ENCODE data around the gene SPOCK3. TPM values are rescaled to one million over a fixed set of nuclear protein-coding genes. Genes with fewer than 3 reads are reported as not detected.
"Not testable (repeated sequence)": the region's sequence is repeated elsewhere in the genome, so short reads cannot be mapped to it uniquely, and the experiment has no call there.

The SPOCK3 gene
- total and polyA plus RNA-seq, 3 experiments from 2014 or later, result not detected

DNA sequence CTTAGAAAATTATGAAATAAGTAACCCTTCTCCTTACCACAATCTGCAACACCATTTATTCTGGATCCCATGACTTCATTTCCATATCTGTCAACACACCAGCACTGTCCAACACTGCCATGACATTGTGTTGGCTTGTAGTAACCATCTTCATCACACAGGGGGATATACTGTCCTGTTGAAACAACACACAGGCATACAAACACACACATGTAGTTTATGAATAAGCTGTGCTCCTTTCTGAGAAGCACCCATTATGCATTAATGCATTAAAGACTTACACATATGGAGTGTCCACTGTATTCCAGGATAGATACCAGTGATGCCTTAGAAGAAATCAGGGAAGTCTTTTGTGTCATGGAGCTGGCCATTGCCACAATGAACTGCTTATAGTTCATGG is 496.9 kb downstream of the SPOCK3 start:
- no peak for DNase-seq
- no peak overlapping the region for H3K4me3 ChIP-seq (ENCODE audit: low read length)
- H3K36me3 Mint-ChIP-seq, result no peaks in the 10 kb centered on the region
- no peak overlapping the region for H3K27ac Mint-ChIP-seq
- CTCF ChIA-PET, result no interaction called here
- no peaks in the 10 kb centered on the region for H3K27me3 Mint-ChIP-seq
- no peaks in the 10 kb centered on the region for H3K27me3 ChIP-seq (ENCODE audit: insufficient read depth, low read length, poor library complexity, severe bottlenecking)
- no peaks in the 10 kb centered on the region for H3K4me1 ChIP-seq (ENCODE audit: insufficient read depth, low read length)
- no peak overlapping the region for H3K27ac ChIP-seq (ENCODE audit: low read depth, low read length)
- POLR2A ChIA-PET, result no interaction called here
- H3K4me1 Mint-ChIP-seq, result no peaks in the 10 kb centered on the region
- H3K4me3 Mint-ChIP-seq, result no peak overlapping the region
- no peaks in the 10 kb centered on the region for H3K9me3 ChIP-seq (ENCODE audit: low read length)
- peaks cover 0 to 14% (median 4%) of the 10 kb centered on the region in 5 donors for H3K9me3 Mint-ChIP-seq
- H3K36me3 ChIP-seq (ENCODE audit: insufficient read depth, low read length), result no peaks in the 10 kb centered on the region

DNA sequence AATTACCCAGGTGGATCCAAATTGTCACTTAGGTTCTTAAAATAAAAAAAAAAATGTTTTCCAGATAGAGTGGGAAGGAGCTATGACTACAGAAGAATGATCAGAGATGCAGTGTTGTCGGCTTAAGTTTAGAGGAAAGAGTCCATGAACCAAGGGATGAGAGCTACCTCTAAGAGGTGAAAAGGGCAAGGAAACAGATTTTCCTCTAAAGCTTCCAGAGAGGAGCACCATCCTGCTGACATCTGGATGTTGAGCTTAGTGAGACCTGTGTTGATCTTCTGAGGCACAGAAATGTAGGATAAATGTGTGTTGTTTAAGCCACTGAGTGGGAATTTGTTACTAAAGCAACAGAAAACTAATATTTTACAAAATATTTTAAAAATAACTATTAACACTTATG is 498.7 kb downstream of the SPOCK3 start:
- Mint-ChIP-seq H3K4me1 (no peaks in the 10 kb centered on the region), H3K4me3 (no peak overlapping the region), H3K9me3 (peaks cover 0 to 19% (median 4%) of the 10 kb centered on the region in 5 donors), H3K27me3 (no peaks in the 10 kb centered on the region), H3K27ac (no peak overlapping the region), H3K36me3 (no peaks in the 10 kb centered on the region)
- Histone ChIP-seq H3K27ac (ENCODE audit: low read depth, low read length) (no peak overlapping the region), H3K4me3 (ENCODE audit: low read length) (no peak overlapping the region), H3K4me1 (ENCODE audit: insufficient read depth, low read length) (no peaks in the 10 kb centered on the region), H3K9me3 (ENCODE audit: low read length) (no peaks in the 10 kb centered on the region), H3K27me3 (ENCODE audit: insufficient read depth, low read length, poor library complexity, severe bottlenecking) (no peaks in the 10 kb centered on the region), H3K36me3 (ENCODE audit: insufficient read depth, low read length) (no peaks in the 10 kb centered on the region)
- POLR2A ChIA-PET, result no interaction called here
- no peak for DNase-seq
- CTCF ChIA-PET, result no interaction called here

DNA sequence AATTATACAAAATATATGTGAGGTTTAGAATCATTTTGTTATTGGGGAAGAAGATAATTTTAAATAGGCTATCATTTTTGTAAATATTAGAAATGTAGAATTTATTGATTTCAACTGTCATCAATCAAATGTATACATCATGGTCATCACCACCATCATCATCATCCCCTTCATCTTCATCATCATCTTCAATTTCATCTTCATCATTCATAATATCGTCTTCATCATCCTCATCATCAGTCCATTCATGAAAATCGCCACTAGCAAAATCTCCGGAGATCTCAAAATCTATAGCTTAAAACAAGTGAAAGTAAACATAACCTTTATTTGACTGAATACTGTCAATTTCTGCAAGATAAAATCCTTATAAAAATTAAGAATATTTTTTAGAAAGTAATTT is 499.5 kb downstream of the SPOCK3 start:
- POLR2A ChIA-PET, result no interaction called here
- Mint-ChIP-seq H3K27me3 (no peaks in the 10 kb centered on the region), H3K36me3 (no peaks in the 10 kb centered on the region), H3K4me1 (no peaks in the 10 kb centered on the region), H3K4me3 (no peak overlapping the region), H3K27ac (no peak overlapping the region), H3K9me3 (peaks cover 0 to 20% (median 4%) of the 10 kb centered on the region in 5 donors)
- Histone ChIP-seq H3K4me1 (ENCODE audit: insufficient read depth, low read length) (no peaks in the 10 kb centered on the region), H3K27me3 (ENCODE audit: insufficient read depth, low read length, poor library complexity, severe bottlenecking) (no peaks in the 10 kb centered on the region), H3K4me3 (ENCODE audit: low read length) (no peak overlapping the region), H3K36me3 (ENCODE audit: insufficient read depth, low read length) (no peaks in the 10 kb centered on the region), H3K9me3 (ENCODE audit: low read length) (no peaks in the 10 kb centered on the region), H3K27ac (ENCODE audit: low read depth, low read length) (no peak overlapping the region)
- CTCF ChIA-PET, result no interaction called here
- no peak for DNase-seq

DNA sequence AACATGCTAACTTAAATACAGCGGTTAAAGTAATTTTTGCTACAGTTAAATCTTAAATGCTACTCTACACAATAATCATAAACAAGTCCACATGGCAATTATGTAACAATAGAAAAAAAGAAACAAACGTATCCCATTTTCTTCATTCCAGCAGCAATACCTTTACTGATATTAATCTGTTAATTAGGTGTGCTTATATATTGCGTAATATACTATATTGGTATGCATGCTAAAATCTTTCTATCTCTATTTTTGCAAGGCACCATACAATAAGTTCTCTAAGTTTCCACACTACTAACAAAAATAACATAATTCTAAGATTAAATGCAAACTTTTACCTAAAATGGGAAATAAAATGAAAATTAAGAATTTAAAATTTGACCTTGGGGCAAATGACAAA is 500.6 kb downstream of the SPOCK3 start:
- ChIA-PET POLR2A (no interaction called here), CTCF (no interaction called here)
- H3K27me3 Mint-ChIP-seq, result no peaks in the 10 kb centered on the region
- no peaks in the 10 kb centered on the region for H3K4me1 Mint-ChIP-seq
- Histone ChIP-seq H3K27ac (ENCODE audit: low read depth, low read length) (no peak overlapping the region), H3K4me3 (ENCODE audit: low read length) (no peak overlapping the region), H3K9me3 (ENCODE audit: low read length) (no peaks in the 10 kb centered on the region), H3K4me1 (ENCODE audit: insufficient read depth, low read length) (no peaks in the 10 kb centered on the region), H3K27me3 (ENCODE audit: insufficient read depth, low read length, poor library complexity, severe bottlenecking) (no peaks in the 10 kb centered on the region), H3K36me3 (ENCODE audit: insufficient read depth, low read length) (no peaks in the 10 kb centered on the region)
- no peak for DNase-seq
- no peak overlapping the region for H3K27ac Mint-ChIP-seq
- peaks cover 0 to 28% (median 5%) of the 10 kb centered on the region in 5 donors for H3K9me3 Mint-ChIP-seq
- no peaks in the 10 kb centered on the region for H3K36me3 Mint-ChIP-seq
- no peak overlapping the region for H3K4me3 Mint-ChIP-seq

DNA sequence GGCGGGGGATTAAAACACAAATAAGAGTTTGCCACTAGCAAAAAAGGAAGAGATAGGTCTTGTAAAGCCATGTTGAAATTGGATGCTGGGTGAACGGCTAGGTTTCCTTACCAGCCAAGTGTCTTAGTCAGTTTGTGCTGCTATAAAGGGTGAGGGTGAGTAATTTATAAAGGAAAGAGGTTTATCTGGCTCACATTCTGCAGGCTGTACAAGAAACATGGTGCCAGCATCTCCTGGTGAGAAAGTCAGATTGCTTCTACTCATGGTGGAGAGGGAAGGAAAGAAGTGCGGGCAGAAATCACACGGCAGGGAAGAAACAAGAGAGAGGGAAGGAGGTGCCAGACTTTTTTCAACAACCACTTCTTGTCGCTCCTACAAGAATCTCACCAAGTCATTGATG is 507.5 kb downstream of the SPOCK3 start:
- Histone ChIP-seq H3K4me1 (ENCODE audit: insufficient read depth, low read length) (no peaks in the 10 kb centered on the region), H3K36me3 (ENCODE audit: insufficient read depth, low read length) (no peaks in the 10 kb centered on the region), H3K4me3 (ENCODE audit: low read length) (no peak overlapping the region), H3K27me3 (ENCODE audit: insufficient read depth, low read length, poor library complexity, severe bottlenecking) (no peaks in the 10 kb centered on the region), H3K27ac (ENCODE audit: low read depth, low read length) (no peak overlapping the region), H3K9me3 (ENCODE audit: low read length) (no peaks in the 10 kb centered on the region)
- POLR2A ChIA-PET, result no interaction called here
- Mint-ChIP-seq H3K36me3 (no peaks in the 10 kb centered on the region), H3K27ac (no peak overlapping the region), H3K4me3 (no peak overlapping the region), H3K9me3 (peaks cover 0 to 18% (median 12%) of the 10 kb centered on the region in 5 donors), H3K4me1 (no peaks in the 10 kb centered on the region), H3K27me3 (no peaks in the 10 kb centered on the region)
- DNase-seq, result no peak
- CTCF ChIA-PET, result no interaction called here

DNA sequence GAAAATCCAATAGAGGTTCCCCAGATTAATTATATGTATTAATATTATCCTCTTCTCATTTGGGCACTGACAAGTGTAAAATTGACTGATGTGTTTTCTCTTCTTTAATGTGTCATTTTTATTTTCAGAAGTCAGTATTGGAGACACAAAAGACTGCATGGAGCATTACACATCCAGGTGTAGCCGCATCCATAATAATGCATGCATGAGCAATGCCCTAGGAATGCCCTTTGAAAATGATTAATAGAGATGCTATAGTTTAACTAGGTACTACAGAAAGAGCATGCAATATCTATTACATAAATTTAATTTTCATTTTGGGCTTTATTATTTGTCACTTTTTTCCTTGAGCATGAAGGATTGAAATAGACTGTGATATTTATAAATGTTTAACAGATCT is 509.9 kb downstream of the SPOCK3 start:
- no peaks in the 10 kb centered on the region for H3K4me1 ChIP-seq (ENCODE audit: insufficient read depth, low read length)
- CTCF ChIA-PET, result no interaction called here

DNA sequence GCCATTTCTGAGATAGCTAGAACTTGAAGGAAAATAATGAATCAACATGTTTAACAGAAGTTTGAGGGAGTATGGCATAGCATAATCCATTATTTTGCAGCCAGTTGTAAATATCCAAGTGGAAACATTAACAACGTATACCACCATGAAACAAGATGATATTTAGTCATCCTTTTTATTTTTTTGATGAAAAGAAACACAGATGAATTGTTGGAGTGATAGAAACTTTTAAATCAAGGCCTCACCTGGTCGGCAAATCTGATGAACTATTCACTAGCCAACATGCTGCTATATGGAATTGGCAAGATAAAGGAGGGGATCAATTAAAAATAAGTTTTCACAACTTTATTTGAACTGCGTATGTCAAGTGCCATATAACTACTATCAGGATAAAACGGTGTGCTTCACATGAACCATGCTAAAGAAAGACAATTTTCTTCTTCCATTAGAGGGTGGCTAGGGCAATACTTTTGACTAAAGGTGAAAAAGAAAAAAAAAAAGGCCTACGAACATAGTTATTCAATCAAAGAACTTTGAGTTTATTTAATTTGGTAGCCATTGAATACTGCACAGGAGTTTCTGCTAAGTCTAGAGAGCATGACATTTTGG is 510.7 kb downstream of the SPOCK3 start:
- Mint-ChIP-seq H3K4me1 (no peaks in the 10 kb centered on the region), H3K4me3 (no peak overlapping the region), H3K36me3 (no peaks in the 10 kb centered on the region), H3K27ac (no peak overlapping the region), H3K27me3 (peaks cover 0 to 2% of the 10 kb centered on the region in 2 donors), H3K9me3 (peaks cover 0 to 19% (median 13%) of the 10 kb centered on the region in 5 donors)
- Histone ChIP-seq H3K9me3 (ENCODE audit: low read length) (no peaks in the 10 kb centered on the region), H3K27ac (ENCODE audit: low read depth, low read length) (no peak overlapping the region), H3K4me3 (ENCODE audit: low read length) (no peak overlapping the region), H3K36me3 (ENCODE audit: insufficient read depth, low read length) (no peaks in the 10 kb centered on the region), H3K4me1 (ENCODE audit: insufficient read depth, low read length) (no peaks in the 10 kb centered on the region), H3K27me3 (ENCODE audit: insufficient read depth, low read length, poor library complexity, severe bottlenecking) (no peaks in the 10 kb centered on the region)
- no peak for DNase-seq
- CTCF ChIA-PET, result no interaction called here
- POLR2A ChIA-PET, result no interaction called here

More for the DNA sequence above, 509.9 kb downstream of the SPOCK3 start:
- Histone ChIP-seq H3K36me3 (ENCODE audit: insufficient read depth, low read length) (no peaks in the 10 kb centered on the region), H3K27me3 (ENCODE audit: insufficient read depth, low read length, poor library complexity, severe bottlenecking) (no peaks in the 10 kb centered on the region), H3K4me3 (ENCODE audit: low read length) (no peak overlapping the region), H3K9me3 (ENCODE audit: low read length) (no peaks in the 10 kb centered on the region), H3K27ac (ENCODE audit: low read depth, low read length) (no peak overlapping the region)
- no peak overlapping the region for H3K4me3 Mint-ChIP-seq
- H3K4me1 Mint-ChIP-seq, result no peaks in the 10 kb centered on the region
- no peak overlapping the region for H3K27ac Mint-ChIP-seq
- no peak for DNase-seq
- H3K9me3 Mint-ChIP-seq, result peaks cover 0 to 18% (median 13%) of the 10 kb centered on the region in 5 donors
- H3K36me3 Mint-ChIP-seq, result no peaks in the 10 kb centered on the region
- H3K27me3 Mint-ChIP-seq, result no peaks in the 10 kb centered on the region
- POLR2A ChIA-PET, result no interaction called here

DNA sequence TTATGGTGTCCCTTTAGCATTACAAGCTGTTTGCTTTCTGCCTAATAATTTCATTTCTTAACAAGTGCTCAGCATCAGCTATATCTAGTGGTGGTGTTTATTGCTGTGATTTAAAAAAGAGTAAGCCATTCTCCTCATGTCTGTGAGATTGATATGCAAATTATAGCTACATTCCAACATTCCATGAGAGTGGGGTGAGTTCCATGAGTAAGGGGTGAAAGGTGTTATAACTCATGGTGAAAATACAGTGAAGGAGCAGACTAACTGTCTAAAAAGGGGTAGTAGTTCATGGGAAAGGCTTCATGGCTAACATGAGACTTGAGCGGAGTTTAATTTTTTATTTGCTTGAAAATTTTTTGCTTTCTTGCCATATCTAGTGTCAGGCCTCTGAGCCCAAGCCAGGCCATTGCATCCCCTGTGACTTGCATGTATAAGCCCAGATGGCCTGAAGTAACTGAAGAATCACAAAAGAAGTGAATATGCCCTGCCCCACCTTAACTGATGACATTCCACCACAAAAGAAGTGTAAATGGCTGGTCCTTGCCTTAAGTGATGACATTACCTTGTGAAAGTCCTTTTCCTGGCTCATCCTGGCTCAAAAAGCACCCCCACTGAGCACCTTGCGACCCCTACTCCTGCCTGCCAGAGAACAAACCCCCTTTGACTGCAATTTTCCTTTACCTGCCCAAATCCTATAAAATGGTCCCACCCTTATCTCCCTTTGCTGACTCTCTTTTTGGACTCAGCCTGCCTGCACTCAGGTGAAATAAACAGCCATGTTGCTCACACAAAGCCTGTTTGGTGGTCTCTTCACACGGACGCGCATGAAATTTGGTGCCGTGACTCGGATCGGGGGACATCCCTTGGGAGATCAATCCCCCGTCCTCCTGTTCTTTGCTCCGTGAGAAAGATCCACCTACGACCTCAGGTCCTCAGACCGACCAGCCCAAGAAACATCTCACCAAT is 518.3 kb downstream of the SPOCK3 start:
- H3K36me3 Mint-ChIP-seq; H3K4me3 ChIP-seq (ENCODE audit: low read length); H3K27me3 ChIP-seq (ENCODE audit: insufficient read depth, low read length, poor library complexity, severe bottlenecking); POLR2A ChIA-PET; H3K27ac ChIP-seq (ENCODE audit: low read depth, low read length); H3K4me1 Mint-ChIP-seq; H3K4me1 ChIP-seq (ENCODE audit: insufficient read depth, low read length); H3K9me3 ChIP-seq (ENCODE audit: low read length); CTCF ChIA-PET; H3K36me3 ChIP-seq (ENCODE audit: insufficient read depth, low read length); H3K4me3 Mint-ChIP-seq; DNase-seq; H3K27ac Mint-ChIP-seq; H3K27me3 Mint-ChIP-seq: not testable (repeated sequence)
- peaks cover 8 to 22% (median 19%) of the 10 kb centered on the region in 5 donors for H3K9me3 Mint-ChIP-seq
